Hematopoietic multipotent progenitor cell treated with erythropoietin and hydrocortisone succinate and interleukin-3 and kit ligand, for 4 days (in vitro differentiated cells): Measurements from ENCODE around the gene BAZ2B.
"Not testable (repeated sequence)": the region's sequence is repeated elsewhere in the genome, so short reads cannot be mapped to it uniquely, and the experiment has no call there.

Experiments used
- DNase-seq: peaks from one replicate; pipeline ENCODE4 v3.0.0-alpha.2; 2015

Gene BAZ2B

GRCh38 chr2:159616286-159616701 lies at the start of gene BAZ2B:
TSS of gene BAZ2B (minus strand) at chr2:159616548. CDS start at chr2:159478719, 137,829 bp downstream.
- peak; percentile 83 for DNase-seq

- DNase-seq, result no peak
Observed at GRCh38 chr2:159661286-159661685, 44.9 kb upstream of the BAZ2B start.

GRCh38 chr2:159658881-159659873 lies 42.8 kb upstream of the BAZ2B start:
- DNase-seq, result peak; percentile 47

GRCh38 chr2:159653962-159654361 lies 37.6 kb upstream of the BAZ2B start:
- DNase-seq, result no peak

- no peak for DNase-seq
Observed at GRCh38 chr2:159651884-159652283, 35.5 kb upstream of the BAZ2B start.

- DNase-seq, result peak; percentile 28
Observed at GRCh38 chr2:159650574-159650973, 34.2 kb upstream of the BAZ2B start.

GRCh38 chr2:159648643-159649042 lies 32.3 kb upstream of the BAZ2B start:
- no peak for DNase-seq

GRCh38 chr2:159647667-159648066 lies 31.3 kb upstream of the BAZ2B start:
- DNase-seq, result no peak

GRCh38 chr2:159640176-159640575 lies 23.8 kb upstream of the BAZ2B start:
- no peak for DNase-seq

- DNase-seq, result no peak
Observed at GRCh38 chr2:159639712-159640111, 23.4 kb upstream of the BAZ2B start.

GRCh38 chr2:159639071-159639470 lies 22.7 kb upstream of the BAZ2B start:
- DNase-seq, result no peak

GRCh38 chr2:159637988-159638501 lies 21.7 kb upstream of the BAZ2B start:
- DNase-seq, result no peak

- DNase-seq, result peak; percentile 21
Observed at GRCh38 chr2:159637240-159637639, 20.9 kb upstream of the BAZ2B start.

GRCh38 chr2:159635006-159635789 lies 18.9 kb upstream of the BAZ2B start:
- peak; percentile 24 for DNase-seq

- no peak for DNase-seq
Observed at GRCh38 chr2:159633219-159633618, 16.9 kb upstream of the BAZ2B start.

- DNase-seq, result not testable (repeated sequence)
Observed at GRCh38 chr2:159625628-159626027, 9.3 kb upstream of the BAZ2B start.

- DNase-seq, result no peak
Observed at GRCh38 chr2:159623436-159623835, 7.1 kb upstream of the BAZ2B start.

- DNase-seq, result no peak
Observed at GRCh38 chr2:159622966-159623365, 6.6 kb upstream of the BAZ2B start.

GRCh38 chr2:159620796-159621195 lies 4.4 kb upstream of the BAZ2B start:
- peak; percentile 67 for DNase-seq

GRCh38 chr2:159617646-159618045 lies 1.3 kb upstream of the BAZ2B start:
- DNase-seq, result peak; percentile 53

- no peak for DNase-seq
Observed at GRCh38 chr2:159617100-159617499, 752 bp upstream of the BAZ2B start.

GRCh38 chr2:159615367-159616285 lies 722 bp downstream of the BAZ2B start:
- peak; percentile 97 for DNase-seq
